HepG2 (cell line): Measurements from ENCODE around the gene PMVK. TPM values are rescaled to one million over a fixed set of nuclear protein-coding genes. Genes with fewer than 3 reads are reported as not detected.

ENCODE experiments used
- ATAC-seq: fragments of 200-7000 bp; cut with Tn5 transposase; 3 replicates; pipeline ENCODE4 v1.9.1; 2020; ENCODE audit warnings: mild to moderate bottlenecking, moderate library complexity
- BruUV-seq: library from RNA; stranded (reverse); fragments of 400-500 nt; replicated peaks from 2 replicates; lab custom pipeline; 2021; lab: Mats Ljungman, UMichigan
- CTCF ChIA-PET: fragments of 300-600 bp; formaldehyde crosslinking; extraction: SDS; loops from one replicate; lab custom pipeline; 2021; ENCODE audit warnings: low total read pairs, inconsistent platforms, low intra/inter-chr PET ratio; lab: Yijun Ruan, JAX
- POLR2A ChIA-PET: fragments of 350-600 bp; sonication (Branson Sonifier 250); formaldehyde crosslinking; loops from one replicate; lab custom pipeline; 2020; ENCODE audit warnings: antibody characterized with exemption, inconsistent platforms; lab: Yijun Ruan, JAX
- DNase-seq: peaks from one replicate; pipeline ENCODE4 v3.0.0-alpha.2; 2015; ENCODE audit warnings: low spot score
- FAIRE-seq: peaks from 3 replicates; lab custom pipeline; 2011; peaks lifted over from hg19 to GRCh38; lab: Jason Lieb, UNC
- H2AFZ ChIP-seq: one replicate; pipeline ENCODE4 v1.6.1; 2011; ENCODE audit warnings: low read length, inconsistent platforms
- H3K27ac ChIP-seq: fragments of 300-600 bp; 3 replicates; pipeline ENCODE4 v1.8.0; 2011; ENCODE audit warnings: mixed run types, mild to moderate bottlenecking, mixed read lengths, low read length, inconsistent platforms; ENCODE audit not compliant: insufficient read depth; ENCODE audit errors: extremely low read length
- H3K27me3 ChIP-seq, 2 experiments: fragments of 200-600 bp in 1 of 2; 2 replicates in 1 of 2; 3 replicates in 1 of 2; pipeline versions ENCODE4 v1.6.0 to v1.8.0; 2011; ENCODE audit warnings: low read length in 2 of 2, mild to moderate bottlenecking in 2 of 2, moderate library complexity in 2 of 2, inconsistent platforms in 1 of 2; ENCODE audit not compliant: insufficient read depth in 2 of 2, control insufficient read depth in 1 of 2
- H3K36me3 ChIP-seq, 2 experiments: fragments of 200-600 bp in 1 of 2; replicated peaks in 1 of 2; 2 replicates in 1 of 2; 3 replicates in 1 of 2; pipeline versions ENCODE4 v1.5.1 to v1.8.0; 2011; ENCODE audit warnings: low read length in 2 of 2, inconsistent platforms in 1 of 2; ENCODE audit not compliant: insufficient read depth in 2 of 2, control insufficient read depth in 1 of 2
- H3K4me1 ChIP-seq: 2 replicates; pipeline ENCODE4 v1.5.1; 2012; ENCODE audit warnings: low read length, inconsistent platforms; ENCODE audit not compliant: insufficient read depth
- H3K4me2 ChIP-seq: 2 replicates; pipeline ENCODE4 v1.6.0; 2011; ENCODE audit warnings: low read depth, low read length, inconsistent platforms
- H3K4me3 ChIP-seq, 3 experiments: fragments of 200-600 bp in 1 of 3; sonication (generic), shearing (Covaris generic) in 1 of 3; replicated peaks in 1 of 3; 2 replicates each; pipeline ENCODE4 v1.5.1; 2011 to 2016; ENCODE audit warnings: low read length in 3 of 3, inconsistent platforms in 2 of 3, low read depth in 2 of 3, mild to moderate bottlenecking in 2 of 3, control low read depth in 1 of 3, mixed read lengths in 1 of 3; ENCODE audit not compliant: insufficient read depth in 1 of 3
- H3K79me2 ChIP-seq: one replicate; pipeline ENCODE4 v1.6.1; 2011; ENCODE audit warnings: low read length, inconsistent platforms; ENCODE audit not compliant: insufficient read depth
- H3K9ac ChIP-seq: 2 replicates; pipeline ENCODE4 v1.6.0; 2011; ENCODE audit warnings: mild to moderate bottlenecking, low read depth, low read length, inconsistent platforms; ENCODE audit not compliant: insufficient read depth
- H3K9me3 ChIP-seq: 2 replicates; pipeline ENCODE4 v1.5.1; 2012; ENCODE audit warnings: mild to moderate bottlenecking, low read length
- H4K20me1 ChIP-seq: 2 replicates; pipeline ENCODE4 v1.6.0; 2011; ENCODE audit warnings: inconsistent platforms, mild to moderate bottlenecking, low read length, moderate library complexity; ENCODE audit not compliant: insufficient read depth
- AHR ChIP-seq: IDR thresholded peaks from 2 replicates; pipeline ENCODE4 v1.6.1; 2018; ENCODE audit warnings: missing genetic modification reagents, missing compliant biosample characterization
- FIP1L1 ChIP-seq: fragments of 200-400 bp; formaldehyde crosslinking; IDR thresholded peaks from 2 replicates; pipeline ENCODE4 v1.6.1; 2018; ENCODE audit warnings: low read depth, mild to moderate bottlenecking, low read length, moderate library complexity, borderline replicate concordance; ENCODE audit not compliant: insufficient read depth
- IKZF4 ChIP-seq: sonication (generic); formaldehyde crosslinking; IDR thresholded peaks from 2 replicates; pipeline ENCODE4 v1.5.1; 2020; ENCODE audit warnings: borderline replicate concordance, mild to moderate bottlenecking, low read depth, missing genetic modification reagents; ENCODE audit errors: not compliant biosample characterization
- JUND ChIP-seq: sonication (generic); formaldehyde crosslinking; IDR thresholded peaks from 2 replicates; pipeline ENCODE4 v1.8.0; 2022; ENCODE audit warnings: mild to moderate bottlenecking, missing genetic modification reagents
- KAT2B ChIP-seq: fragments of 150-350 bp; IDR thresholded peaks from 2 replicates; pipeline ENCODE4 v1.6.1; 2014; ENCODE audit warnings: low read depth, low read length, borderline replicate concordance
- MTERF4 ChIP-seq: sonication (generic); formaldehyde crosslinking; IDR thresholded peaks from 2 replicates; pipeline ENCODE4 v1.8.0; 2023; ENCODE audit warnings: mild to moderate bottlenecking, missing genetic modification reagents
- NR2C2 ChIP-seq: sonication (generic); formaldehyde crosslinking; IDR thresholded peaks from 2 replicates; pipeline ENCODE4 v1.4.0; 2020; ENCODE audit warnings: missing genetic modification reagents, mild to moderate bottlenecking, moderate library complexity, borderline replicate concordance
- RERE ChIP-seq: IDR thresholded peaks from 2 replicates; pipeline ENCODE4 v1.6.1; 2016; ENCODE audit warnings: low read depth, missing genetic modification reagents, missing compliant biosample characterization
- THYN1 ChIP-seq: sonication (generic); formaldehyde crosslinking; IDR thresholded peaks from 2 replicates; pipeline ENCODE4 v1.8.1; 2023; ENCODE audit warnings: low read depth, mild to moderate bottlenecking, moderate library complexity, missing genetic modification reagents, borderline replicate concordance
- ZKSCAN1 ChIP-seq: fragments of 150-350 bp; IDR thresholded peaks from 2 replicates; pipeline ENCODE4 v1.6.1; 2014; ENCODE audit warnings: low read length
- ZNF160 ChIP-seq: sonication (generic); formaldehyde crosslinking; IDR thresholded peaks from 2 replicates; pipeline ENCODE4 v1.8.0; 2022; ENCODE audit warnings: mild to moderate bottlenecking, inconsistent platforms, missing genetic modification reagents
- ZNF337 ChIP-seq: sonication (generic); formaldehyde crosslinking; IDR thresholded peaks from 2 replicates; pipeline ENCODE4 v1.5.1; 2020; ENCODE audit warnings: missing genetic modification reagents, low read depth, mild to moderate bottlenecking, borderline replicate concordance
- ZNF589 ChIP-seq: sonication (generic); formaldehyde crosslinking; conservative IDR thresholded peaks from 2 replicates; pipeline ENCODE4 v1.8.0; 2022; ENCODE audit warnings: mild to moderate bottlenecking, moderate library complexity, missing genetic modification reagents
- ZNF691 ChIP-seq: sonication (generic); formaldehyde crosslinking; IDR thresholded peaks from 2 replicates; pipeline ENCODE4 v1.4.0; 2020; ENCODE audit warnings: missing genetic modification reagents, low read depth, mild to moderate bottlenecking, borderline replicate concordance
- WGBS: methylation state at CpG from one replicate; pipeline ENCODE4 v1.1.6; 2017; ENCODE audit warnings: low lambda C conversion rate; 5-methylcytosine and 5-hydroxymethylcytosine counted together
- in situ Hi-C: cut with HindIII; loops from 2 replicates; pipeline ENCODE4 v1.10.0; 2017; ENCODE audit warnings: low pct_unique_long_range_greater_than_20kb; ENCODE audit not compliant: extremely low pct_ligation_motif_present
- intact Hi-C: fragments of 100-400 bp; cut with micrococcal nuclease; formaldehyde crosslinking; loops from one replicate; pipeline ENCODE4 v1.10.0; 2022; ENCODE audit not compliant: unreplicated experiment
- polyA plus RNA-seq, 8 experiments: library from polyadenylated mRNA; depleted of rRNA in 3 of 8; stranded (reverse) in 7 of 8; unstranded in 1 of 8; fragments of >200 nt; fragmentation: Illumina TruSeq in 4 of 8; extraction: Trizol in 4 of 8; gene quantifications; 2 replicates each; pipeline versions ENCODE4 v1.2.1 to v1.2.3, GENCODE V29; 2011 to 2016; ENCODE audit warnings: low read depth in 4 of 8, missing spikeins in 1 of 8, mixed read lengths in 1 of 8; ENCODE audit not compliant: insufficient read depth in 1 of 8
- total RNA-seq, 5 experiments: library from RNA; depleted of rRNA; stranded (reverse); fragments of >200 nt; fragmentation: Illumina TruSeq; extraction: Trizol; gene quantifications; 2 replicates each; pipeline ENCODE4 v1.2.3, GENCODE V29; 2016; ENCODE audit warnings: low read depth in 1 of 5

Gene PMVK
- total and polyA plus RNA-seq, 2 of the 13 experiments (the other 11 are each of a cell fraction or from before 2014, with no cell fraction given), result 3.9 to 12.6 TPM

GRCh38 chr1:154982341-154982740 is 45.8 kb upstream of the PMVK start:
- no peak for DNase-seq
- Histone ChIP-seq H3K27me3 (no peaks in the 10 kb centered on the region), H3K4me1 (peaks cover 34% of the 10 kb centered on the region), H3K27ac (peak overlapping the region; percentile 60), H3K9ac (peak overlapping the region; percentile 72), H3K4me3 (peak overlapping the region; percentile 33 to 59 (median 35); a peak in 5 of 6 replicates), H2AFZ (no peak overlapping the region), H3K9me3 (no peaks in the 10 kb centered on the region), H4K20me1 (no peaks in the 10 kb centered on the region), H3K79me2 (peaks cover 37% of the 10 kb centered on the region), H3K36me3 (peaks cover 2 to 18% of the 10 kb centered on the region in 2 experiments), H3K4me2 (peak overlapping the region; percentile 73)
- POLR2A ChIA-PET, result no interaction called here
- TSS peak; percentile 99 for BruUV-seq
- intact Hi-C loops (no loop called here), in situ Hi-C loops (loop anchor here (5.0 kb wide), 1 partner anchor 80 kb away; the partner anchor contains the start of gene EFNA4)
- FAIRE-seq, result no peak
- ATAC-seq, result no peak
- WGBS, result 78% methylated on average over 6 of the region's 6 CpGs
- CTCF ChIA-PET, result no interaction called here
- no peak for TF ChIP-seq ZKSCAN1
- no peak for TF ChIP-seq JUND (CRISPR knock-in tag)
- TF ChIP-seq THYN1 (CRISPR knock-in tag), result no peak
- no peak for TF ChIP-seq ZNF589 (CRISPR knock-in tag)
- TF ChIP-seq ZNF160 (CRISPR knock-in tag), result no peak
- TF ChIP-seq FIP1L1, result no peak
- no peak for TF ChIP-seq KAT2B
- TF ChIP-seq ZNF337 (CRISPR knock-in tag), result no peak
- TF ChIP-seq AHR (CRISPR knock-in tag), result no peak
- no peak for TF ChIP-seq NR2C2 (CRISPR knock-in tag)
- no peak for TF ChIP-seq ZNF691 (CRISPR knock-in tag)
- TF ChIP-seq RERE, result no peak
- no peak for TF ChIP-seq MTERF4
- no peak for TF ChIP-seq IKZF4 (CRISPR knock-in tag)
